ENCODE results near the gene PEX1. TPM values are rescaled to one million over a fixed set of nuclear protein-coding genes. Genes with fewer than 3 reads are reported as not detected.
"Not testable (repeated sequence)": the region's sequence is repeated elsewhere in the genome, so short reads cannot be mapped to it uniquely, and the experiment has no call there.

PEX1 gene
- polyA plus RNA-seq, 1 donor from 2014 or later = 108 TPM

GRCh38 chr7:92550194-92550593 is 21.9 kb upstream of the PEX1 start:
- Histone ChIP-seq H4K20me1 (ENCODE audit: insufficient read depth) (no peaks in the 10 kb centered on the region), H3K9me3 (ENCODE audit: low read length) (no peaks in the 10 kb centered on the region), H3K4me2 (ENCODE audit: low read length) (no peak overlapping the region)

DNA sequence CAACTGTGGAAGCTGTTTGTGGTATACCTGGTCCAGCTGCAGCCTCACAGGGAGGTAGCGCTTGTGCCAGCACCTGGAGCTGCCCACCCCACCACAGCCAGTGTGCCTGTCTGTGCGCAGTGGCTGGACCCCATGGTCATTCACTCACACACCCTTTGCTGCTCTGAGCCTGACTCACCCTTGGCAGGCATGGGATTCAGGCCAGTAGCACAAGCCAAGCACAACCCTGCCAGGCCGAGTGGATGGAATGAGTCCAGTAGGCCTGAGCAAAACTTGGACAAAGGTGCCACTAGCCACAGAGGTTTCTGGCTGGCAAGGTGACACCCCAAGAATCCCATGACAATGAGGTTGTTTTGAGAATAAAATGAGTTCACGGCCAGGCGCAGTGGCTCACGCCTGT is 19.3 kb upstream of the PEX1 start:
- no peak for TF ChIP-seq POLR2AphosphoS5 (IDR thresholded peaks at IDR 0.05)
- TF ChIP-seq RAD21 (conservative IDR thresholded peaks at IDR 0.05) = no peak
- no peak for TF ChIP-seq SMC3 (conservative IDR thresholded peaks at IDR 0.05; ENCODE audit: poor library complexity)
- TF ChIP-seq EZH2 (IDR thresholded peaks at IDR 0.05; ENCODE audit: borderline replicate concordance, insufficient read depth, low read length, poor library complexity, severe bottlenecking) = no peak
- TF ChIP-seq EP300 (conservative IDR thresholded peaks at IDR 0.05; ENCODE audit: poor library complexity, severe bottlenecking) = no peak
- no peak for TF ChIP-seq MXI1 (conservative IDR thresholded peaks at IDR 0.05; ENCODE audit: poor library complexity, severe bottlenecking)
- Histone ChIP-seq H2AFZ (ENCODE audit: low read depth, low read length) (no peak overlapping the region), H3K4me2 (ENCODE audit: low read length) (no peak overlapping the region), H3K27me3 (ENCODE audit: insufficient read depth, low read depth, low read length) (no peaks in the 10 kb centered on the region), H3F3A (ENCODE audit: insufficient read depth, low read length, poor library complexity, severe bottlenecking) (no peaks in the 10 kb centered on the region), H3K4me3 (ENCODE audit: low read length) (no peak overlapping the region), H3K9me3 (ENCODE audit: low read length) (no peaks in the 10 kb centered on the region), H3K9ac (ENCODE audit: low read length) (no peak overlapping the region), H3K27ac (ENCODE audit: low read length) (no peak overlapping the region), H3K36me3 (ENCODE audit: insufficient read depth, low read length) (no peaks in the 10 kb centered on the region), H4K20me1 (ENCODE audit: insufficient read depth) (no peaks in the 10 kb centered on the region), H3K9me2 (ENCODE audit: insufficient read depth, low read length) (no peaks in the 10 kb centered on the region), H3K79me2 (replicated peaks; ENCODE audit: insufficient read depth, low read length) (no peaks in the 10 kb centered on the region)

More at GRCh38 chr7:92550194-92550593, 21.9 kb upstream of the PEX1 start:
- Histone ChIP-seq H3K27ac (ENCODE audit: low read length) (no peak overlapping the region), H2AFZ (ENCODE audit: low read depth, low read length) (no peak overlapping the region), H3K9me2 (ENCODE audit: insufficient read depth, low read length) (no peaks in the 10 kb centered on the region), H3K9ac (ENCODE audit: low read length) (no peak overlapping the region), H3K36me3 (ENCODE audit: insufficient read depth, low read length) (no peaks in the 10 kb centered on the region), H3F3A (ENCODE audit: insufficient read depth, low read length, poor library complexity, severe bottlenecking) (no peaks in the 10 kb centered on the region), H3K4me3 (ENCODE audit: low read length) (no peak overlapping the region), H3K27me3 (ENCODE audit: insufficient read depth, low read depth, low read length) (no peaks in the 10 kb centered on the region), H3K79me2 (replicated peaks; ENCODE audit: insufficient read depth, low read length) (no peaks in the 10 kb centered on the region)
- TF ChIP-seq RAD21 (conservative IDR thresholded peaks at IDR 0.05) = no peak

GRCh38 chr7:92546856-92547497 is 18.7 kb upstream of the PEX1 start:
- Histone ChIP-seq H3K9me3 (ENCODE audit: low read length) (no peaks in the 10 kb centered on the region), H2AFZ (ENCODE audit: low read depth, low read length) (no peak overlapping the region), H3K79me2 (replicated peaks; ENCODE audit: insufficient read depth, low read length) (no peaks in the 10 kb centered on the region), H3K27ac (ENCODE audit: low read length) (no peak overlapping the region), H3K4me3 (ENCODE audit: low read length) (no peak overlapping the region), H3K9me2 (ENCODE audit: insufficient read depth, low read length) (no peaks in the 10 kb centered on the region), H3K4me2 (ENCODE audit: low read length) (no peak overlapping the region), H4K20me1 (ENCODE audit: insufficient read depth) (no peaks in the 10 kb centered on the region), H3K27me3 (ENCODE audit: insufficient read depth, low read depth, low read length) (no peaks in the 10 kb centered on the region), H3K9ac (ENCODE audit: low read length) (no peak overlapping the region), H3F3A (ENCODE audit: insufficient read depth, low read length, poor library complexity, severe bottlenecking) (no peaks in the 10 kb centered on the region), H3K36me3 (ENCODE audit: insufficient read depth, low read length) (no peaks in the 10 kb centered on the region)
- no peak for TF ChIP-seq EP300 (conservative IDR thresholded peaks at IDR 0.05; ENCODE audit: poor library complexity, severe bottlenecking)
- no peak for TF ChIP-seq CTCF (IDR thresholded peaks at IDR 0.05; ENCODE audit: poor library complexity, severe bottlenecking)
- TF ChIP-seq POLR2AphosphoS5 (IDR thresholded peaks at IDR 0.05) = no peak
- TF ChIP-seq RAD21 (conservative IDR thresholded peaks at IDR 0.05) = no peak
- TF ChIP-seq EZH2 (IDR thresholded peaks at IDR 0.05; ENCODE audit: borderline replicate concordance, insufficient read depth, low read length, poor library complexity, severe bottlenecking) = no peak
- TF ChIP-seq MXI1 (conservative IDR thresholded peaks at IDR 0.05; ENCODE audit: poor library complexity, severe bottlenecking) = no peak
- TF ChIP-seq TAF1 (IDR thresholded peaks at IDR 0.05; ENCODE audit: low read depth) = no peak

DNA sequence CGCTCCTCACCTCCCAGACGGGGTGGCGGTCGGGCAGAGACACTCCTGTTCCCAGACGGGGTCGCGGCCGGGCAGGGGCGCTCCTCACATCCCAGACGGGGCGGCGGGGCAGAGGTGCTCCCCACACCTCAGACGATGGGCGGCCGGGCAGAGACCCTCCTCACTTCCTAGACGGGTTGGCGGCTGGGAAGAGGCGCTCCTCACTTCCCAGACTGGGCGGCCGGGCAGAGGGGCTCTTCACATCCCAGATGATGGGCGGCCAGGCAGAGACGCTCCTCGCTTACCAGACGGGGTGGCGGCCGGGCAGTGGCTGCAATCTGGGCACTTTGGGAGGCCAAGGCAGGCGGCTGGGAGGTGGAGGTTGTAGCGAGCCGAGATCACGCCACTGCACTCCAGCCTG is 16.8 kb upstream of the PEX1 start:
- H3K27me3 ChIP-seq (ENCODE audit: insufficient read depth, low read depth, low read length); H2AFZ ChIP-seq (ENCODE audit: low read depth, low read length); H3K9me3 ChIP-seq (ENCODE audit: low read length); H3K79me2 ChIP-seq (replicated peaks; ENCODE audit: insufficient read depth, low read length); H3K4me2 ChIP-seq (ENCODE audit: low read length); H3K27ac ChIP-seq (ENCODE audit: low read length); H3F3A ChIP-seq (ENCODE audit: insufficient read depth, low read length, poor library complexity, severe bottlenecking); H3K9ac ChIP-seq (ENCODE audit: low read length); H3K9me2 ChIP-seq (ENCODE audit: insufficient read depth, low read length); H3K36me3 ChIP-seq (ENCODE audit: insufficient read depth, low read length); H3K4me3 ChIP-seq (ENCODE audit: low read length); H4K20me1 ChIP-seq (ENCODE audit: insufficient read depth): not testable (repeated sequence)

GRCh38 chr7:92543542-92543941 is 15.2 kb upstream of the PEX1 start:
- not testable (repeated sequence) for H3K9me2 ChIP-seq (ENCODE audit: insufficient read depth, low read length); H3K79me2 ChIP-seq (replicated peaks; ENCODE audit: insufficient read depth, low read length); H3K36me3 ChIP-seq (ENCODE audit: insufficient read depth, low read length); H3K9me3 ChIP-seq (ENCODE audit: low read length); H3K27ac ChIP-seq (ENCODE audit: low read length); H4K20me1 ChIP-seq (ENCODE audit: insufficient read depth); H3F3A ChIP-seq (ENCODE audit: insufficient read depth, low read length, poor library complexity, severe bottlenecking); H3K27me3 ChIP-seq (ENCODE audit: insufficient read depth, low read depth, low read length); H3K9ac ChIP-seq (ENCODE audit: low read length); H2AFZ ChIP-seq (ENCODE audit: low read depth, low read length); H3K4me3 ChIP-seq (ENCODE audit: low read length); H3K4me2 ChIP-seq (ENCODE audit: low read length)
